Activated CD4-positive, alpha-beta T cell treated with anti-CD3 and anti-CD28 coated beads, Interleukin-2, amount 10 ng/mL, durations not matched to agents 24 days and 14 days (primary cell): ENCODE results near the gene FIGN. TPM values are rescaled to one million over a fixed set of nuclear protein-coding genes. Genes with fewer than 3 reads are reported as not detected.

Experiments used
- DNase-seq: peaks from one replicate; pipeline ENCODE4 v3.0.0; 2022
- H3K27ac Mint-ChIP-seq: one replicate; pipeline ENCODE4 v1.8.0; 2022; ENCODE audit warnings: mild to moderate bottlenecking, mixed read lengths
- H3K27me3 Mint-ChIP-seq: one replicate; pipeline ENCODE4 v1.8.0; 2022; ENCODE audit warnings: mixed read lengths
- H3K36me3 Mint-ChIP-seq: one replicate; pipeline ENCODE4 v1.8.0; 2022; ENCODE audit warnings: low read depth, mild to moderate bottlenecking, mixed read lengths
- H3K4me1 Mint-ChIP-seq: one replicate; pipeline ENCODE4 v1.8.0; 2021; ENCODE audit warnings: mixed read lengths
- H3K4me3 Mint-ChIP-seq: one replicate; pipeline ENCODE4 v1.8.0; 2022; ENCODE audit warnings: mild to moderate bottlenecking, moderate library complexity, mixed read lengths
- H3K9me3 Mint-ChIP-seq: one replicate; pipeline ENCODE4 v1.8.0; 2021; ENCODE audit warnings: mixed read lengths
- intact Hi-C: fragments of 100-400 bp; cut with micrococcal nuclease; formaldehyde crosslinking; loops from one replicate; pipeline ENCODE4 v1.15.1; 2023
- total RNA-seq: library from RNA; stranded (reverse); gene quantifications from 2 replicates; pipeline ENCODE4 v1.2.3, GENCODE V29; 2022

FIGN gene
- total RNA-seq, 1 donor from 2014 or later: not detected

DNA sequence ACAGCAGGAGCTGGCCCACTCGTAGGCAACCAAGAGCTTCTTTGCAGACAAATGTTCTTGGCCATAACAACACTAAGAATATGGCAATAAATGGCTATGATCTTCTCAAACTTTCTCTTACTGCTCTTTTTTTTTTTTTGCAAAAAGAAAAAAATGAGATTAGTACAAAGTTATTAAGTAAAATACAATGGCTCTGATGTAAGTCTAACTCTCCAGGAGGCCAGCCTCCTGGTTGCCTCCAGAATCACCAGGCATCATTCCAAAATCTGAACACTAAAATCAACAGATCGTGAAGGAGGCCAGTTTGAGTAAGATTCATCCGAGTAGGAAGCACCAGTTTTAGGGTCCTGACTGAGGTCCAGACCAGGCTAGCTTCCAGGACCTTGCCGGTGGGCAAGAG lies 20.8 kb upstream of the FIGN start:
- Mint-ChIP-seq H3K9me3 (no peaks in the 10 kb centered on the region), H3K4me1 (no peaks in the 10 kb centered on the region), H3K27me3 (no peaks in the 10 kb centered on the region), H3K36me3 (no peaks in the 10 kb centered on the region), H3K4me3 (no peak overlapping the region), H3K27ac (no peak overlapping the region)
- intact Hi-C loops: no loop called here
- DNase-seq: no peak

DNA sequence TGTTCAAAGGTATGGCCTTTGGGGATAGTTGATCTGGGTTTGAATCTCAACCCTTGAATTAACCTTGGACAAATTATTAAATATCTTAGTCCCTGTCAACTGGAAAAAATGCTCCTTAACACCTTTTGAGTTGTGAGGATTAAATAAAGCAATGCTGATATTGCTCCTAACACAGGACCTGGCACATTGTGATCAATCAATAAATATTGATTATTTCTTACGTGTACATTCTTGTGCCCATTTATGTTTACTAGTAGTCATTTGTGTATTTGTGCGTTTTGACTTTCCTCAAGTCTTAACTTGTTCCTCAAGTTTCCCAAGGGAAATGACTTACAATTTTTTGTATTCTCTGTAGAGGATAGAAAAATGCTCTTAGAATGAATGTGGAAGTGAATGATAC lies 19.6 kb upstream of the FIGN start:
- Mint-ChIP-seq H3K36me3 (no peaks in the 10 kb centered on the region), H3K4me3 (no peak overlapping the region), H3K27ac (no peak overlapping the region), H3K9me3 (no peaks in the 10 kb centered on the region), H3K4me1 (no peaks in the 10 kb centered on the region), H3K27me3 (no peaks in the 10 kb centered on the region)
- no peak for DNase-seq
- intact Hi-C loops: no loop called here

DNA sequence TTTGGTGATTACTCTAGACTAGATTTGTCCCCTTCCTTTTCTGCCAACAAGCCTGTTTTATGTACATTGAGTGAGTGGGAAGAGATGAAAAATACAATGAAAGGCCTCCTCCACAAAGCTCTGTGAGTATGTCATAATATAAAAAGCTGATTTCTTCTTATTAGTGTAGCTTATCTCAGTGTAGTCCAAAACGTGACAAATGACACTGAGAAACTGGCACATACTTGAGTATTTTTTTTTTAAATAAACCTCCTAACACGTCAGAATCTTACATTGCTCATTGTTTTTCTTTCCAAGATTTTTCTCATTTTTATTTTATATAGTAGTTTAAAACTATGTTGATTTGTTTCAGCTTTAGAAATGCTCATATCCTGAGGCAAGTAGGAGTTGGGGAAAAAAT lies 17.9 kb upstream of the FIGN start:
- Mint-ChIP-seq H3K27ac (no peak overlapping the region), H3K27me3 (no peaks in the 10 kb centered on the region), H3K36me3 (no peaks in the 10 kb centered on the region), H3K4me1 (no peaks in the 10 kb centered on the region), H3K9me3 (no peaks in the 10 kb centered on the region), H3K4me3 (no peak overlapping the region)
- intact Hi-C loops: no loop called here
- DNase-seq: no peak

DNA sequence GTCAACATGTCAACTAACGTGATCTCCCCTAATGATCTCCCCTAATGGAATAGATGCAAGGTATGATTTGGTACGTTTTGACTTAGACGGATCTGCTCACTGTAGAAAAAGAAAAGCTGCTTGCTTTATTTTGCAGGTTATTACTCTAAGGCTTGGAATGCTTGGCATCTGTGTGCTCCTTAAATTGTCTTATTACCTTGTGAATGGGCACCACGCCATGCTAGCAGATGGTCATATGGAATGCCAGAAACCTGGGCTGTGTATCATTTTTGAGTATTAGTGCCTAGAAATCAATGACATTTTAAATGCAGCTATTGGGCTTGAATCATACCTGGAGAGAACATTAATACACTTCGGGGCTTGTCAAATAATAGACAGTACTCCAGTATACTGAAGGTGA lies 16.5 kb upstream of the FIGN start:
- no peaks in the 10 kb centered on the region for H3K4me1 Mint-ChIP-seq
- no peak overlapping the region for H3K27ac Mint-ChIP-seq
- no peaks in the 10 kb centered on the region for H3K36me3 Mint-ChIP-seq
- no peak for DNase-seq
- intact Hi-C loops: no loop called here
- no peak overlapping the region for H3K4me3 Mint-ChIP-seq
- no peaks in the 10 kb centered on the region for H3K9me3 Mint-ChIP-seq
- H3K27me3 Mint-ChIP-seq: no peaks in the 10 kb centered on the region

DNA sequence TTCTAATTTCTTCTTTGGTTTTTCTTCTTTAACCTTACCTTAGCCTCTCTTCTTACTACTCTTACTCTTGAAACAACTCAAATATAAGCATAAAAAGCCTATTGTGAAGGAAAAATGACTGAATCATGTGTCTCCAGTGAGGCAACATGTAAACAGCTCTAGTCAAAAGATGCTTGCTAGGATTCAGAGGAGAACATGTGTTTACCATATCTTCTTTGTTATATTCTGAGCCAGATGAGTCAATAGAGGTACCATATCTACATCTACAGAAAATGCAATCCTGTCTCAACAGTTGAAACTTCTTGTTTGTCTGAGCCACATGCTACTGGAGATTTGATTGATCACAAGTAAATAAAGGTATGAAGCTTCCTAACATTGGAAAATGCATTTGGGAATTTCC lies 15.9 kb upstream of the FIGN start:
- no peak overlapping the region for H3K27ac Mint-ChIP-seq
- H3K4me1 Mint-ChIP-seq: no peaks in the 10 kb centered on the region

DNA sequence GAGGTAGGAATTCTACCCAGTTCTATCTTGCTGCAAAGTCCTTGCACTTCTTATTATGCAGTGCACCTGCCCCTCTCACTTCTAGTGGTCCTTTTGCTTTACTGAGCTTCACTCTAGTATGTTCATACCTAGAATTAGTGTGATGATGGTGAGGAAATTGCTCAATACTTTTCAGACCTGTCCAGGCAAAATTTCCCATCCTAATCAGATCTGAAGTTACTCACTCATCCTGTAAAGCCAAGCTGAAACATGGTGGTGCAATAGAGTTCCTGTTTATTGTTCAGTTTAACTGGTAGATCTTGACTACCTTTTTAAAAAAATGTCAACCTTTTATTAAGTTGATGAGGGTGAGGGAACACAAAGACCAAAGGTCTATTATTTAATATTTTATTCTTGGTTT lies 12.6 kb upstream of the FIGN start:
- H3K27ac Mint-ChIP-seq: no peak overlapping the region
- H3K4me1 Mint-ChIP-seq: no peaks in the 10 kb centered on the region
- no peak overlapping the region for H3K4me3 Mint-ChIP-seq
- intact Hi-C loops: no loop called here
- H3K9me3 Mint-ChIP-seq: no peaks in the 10 kb centered on the region
- H3K27me3 Mint-ChIP-seq: no peaks in the 10 kb centered on the region
- H3K36me3 Mint-ChIP-seq: no peaks in the 10 kb centered on the region
- no peak for DNase-seq

More for the DNA sequence above, 15.9 kb upstream of the FIGN start:
- DNase-seq: no peak
- Mint-ChIP-seq H3K27me3 (no peaks in the 10 kb centered on the region), H3K9me3 (no peaks in the 10 kb centered on the region), H3K36me3 (no peaks in the 10 kb centered on the region), H3K4me3 (no peak overlapping the region)
- intact Hi-C loops: no loop called here

DNA sequence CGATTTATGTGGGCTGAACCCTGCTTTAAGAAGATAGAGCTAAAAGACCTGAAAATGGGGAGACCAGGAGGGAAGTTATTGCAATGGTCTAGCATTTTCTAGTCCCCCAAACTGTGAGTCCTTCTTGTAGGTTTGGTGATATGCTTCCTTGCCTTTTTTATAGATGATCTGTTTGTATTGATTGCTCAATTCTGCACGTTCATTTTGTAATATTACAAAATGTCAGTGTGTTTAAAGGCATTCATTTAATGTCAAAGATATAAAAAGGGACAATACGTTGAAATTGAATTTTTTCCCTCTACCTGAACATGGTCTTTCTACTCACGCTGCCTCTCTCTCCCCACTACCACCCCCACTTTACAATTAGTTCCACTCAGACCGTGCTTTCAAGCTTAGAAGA lies 5.6 kb upstream of the FIGN start:
- Mint-ChIP-seq H3K36me3 (no peaks in the 10 kb centered on the region), H3K9me3 (no peaks in the 10 kb centered on the region), H3K27ac (no peak overlapping the region), H3K27me3 (peaks cover 7% of the 10 kb centered on the region), H3K4me1 (no peaks in the 10 kb centered on the region), H3K4me3 (no peak overlapping the region)
- DNase-seq: no peak
- intact Hi-C loops: no loop called here

DNA sequence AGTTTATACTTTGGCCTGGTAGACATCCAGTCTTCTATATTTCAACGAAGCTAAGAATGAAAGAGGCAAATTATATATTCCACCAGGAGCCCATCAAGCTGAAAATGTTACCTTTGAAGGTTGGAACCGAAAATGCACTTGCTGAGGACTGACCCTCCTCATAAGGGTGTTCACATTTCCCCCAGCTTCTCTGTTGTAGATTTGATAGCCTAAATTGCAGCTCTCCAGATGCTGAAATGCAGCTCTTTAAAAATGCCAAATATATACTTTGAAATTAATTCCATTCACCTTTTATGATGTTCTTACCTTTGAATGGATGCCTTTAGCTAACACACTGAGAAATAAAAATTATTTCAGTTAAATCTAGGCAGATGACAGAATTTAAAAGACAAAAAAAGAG lies 1.8 kb upstream of the FIGN start:
- Mint-ChIP-seq H3K4me3 (no peak overlapping the region), H3K4me1 (no peaks in the 10 kb centered on the region), H3K27ac (no peak overlapping the region), H3K36me3 (peaks cover 2% of the 10 kb centered on the region), H3K27me3 (peaks cover 23% of the 10 kb centered on the region), H3K9me3 (no peaks in the 10 kb centered on the region)
- DNase-seq: no peak
- intact Hi-C loops: no loop called here

DNA sequence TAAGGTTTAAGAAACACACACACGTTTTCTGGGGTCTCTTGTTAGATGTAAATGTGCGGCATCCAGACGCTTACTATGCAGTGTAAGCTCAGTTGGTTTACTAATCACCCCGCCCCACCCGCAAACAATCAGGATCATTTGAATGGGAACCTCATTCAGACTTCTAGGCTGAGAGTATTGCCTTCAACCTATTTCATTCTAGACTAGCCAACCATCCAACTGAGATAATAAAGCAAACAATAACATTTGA lies 1.3 kb upstream of the FIGN start:
- Mint-ChIP-seq H3K9me3 (no peaks in the 10 kb centered on the region), H3K4me1 (no peaks in the 10 kb centered on the region), H3K27ac (no peak overlapping the region), H3K4me3 (no peak overlapping the region), H3K36me3 (peaks cover 2% of the 10 kb centered on the region), H3K27me3 (peaks cover 23% of the 10 kb centered on the region)
- no peak for DNase-seq
- intact Hi-C loops: no loop called here

DNA sequence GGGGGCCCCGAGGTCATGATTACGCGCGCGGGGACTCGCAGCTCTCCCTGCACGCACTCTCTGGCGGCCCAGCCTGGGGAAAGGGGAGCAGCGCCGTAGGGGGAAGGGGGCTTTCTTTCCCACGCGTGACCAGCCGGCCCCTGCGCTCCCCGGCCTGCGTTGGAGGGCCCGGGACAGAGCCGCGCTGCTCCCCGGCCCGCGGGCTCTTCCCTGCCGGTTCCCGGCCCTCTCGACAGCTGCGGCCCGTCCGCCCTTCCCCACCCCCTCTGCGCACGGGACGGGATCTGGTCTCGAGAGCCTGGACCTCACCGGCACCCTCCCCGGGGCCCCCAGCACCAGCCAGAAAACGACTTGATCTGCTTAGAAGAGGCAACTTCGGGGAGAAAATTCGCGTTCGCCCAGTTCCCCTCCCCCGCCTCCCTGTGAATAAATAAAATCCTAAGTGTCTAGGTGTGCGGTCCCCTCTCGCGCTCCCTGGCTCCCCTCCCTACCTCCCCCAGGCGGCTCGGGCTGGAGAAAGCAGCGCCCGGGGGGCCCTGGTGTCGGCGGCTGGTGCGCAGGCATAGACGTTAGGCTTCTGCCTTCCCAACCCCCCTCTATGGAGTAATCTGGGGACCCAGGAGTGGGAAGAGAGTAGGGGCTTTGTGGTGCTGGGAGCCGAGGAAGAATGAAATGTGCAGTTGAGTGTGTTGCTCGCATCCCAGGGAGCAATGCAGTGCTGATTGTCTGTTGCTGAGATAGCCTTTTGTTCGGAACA lies 803 bp upstream of the FIGN start:
- intact Hi-C loops: no loop called here
- H3K27me3 Mint-ChIP-seq: peaks cover 23% of the 10 kb centered on the region
- no peaks in the 10 kb centered on the region for H3K4me1 Mint-ChIP-seq
- no peak overlapping the region for H3K4me3 Mint-ChIP-seq
- no peak overlapping the region for H3K27ac Mint-ChIP-seq
- H3K9me3 Mint-ChIP-seq: no peaks in the 10 kb centered on the region
- peaks cover 2% of the 10 kb centered on the region for H3K36me3 Mint-ChIP-seq
- DNase-seq: no peak

DNA sequence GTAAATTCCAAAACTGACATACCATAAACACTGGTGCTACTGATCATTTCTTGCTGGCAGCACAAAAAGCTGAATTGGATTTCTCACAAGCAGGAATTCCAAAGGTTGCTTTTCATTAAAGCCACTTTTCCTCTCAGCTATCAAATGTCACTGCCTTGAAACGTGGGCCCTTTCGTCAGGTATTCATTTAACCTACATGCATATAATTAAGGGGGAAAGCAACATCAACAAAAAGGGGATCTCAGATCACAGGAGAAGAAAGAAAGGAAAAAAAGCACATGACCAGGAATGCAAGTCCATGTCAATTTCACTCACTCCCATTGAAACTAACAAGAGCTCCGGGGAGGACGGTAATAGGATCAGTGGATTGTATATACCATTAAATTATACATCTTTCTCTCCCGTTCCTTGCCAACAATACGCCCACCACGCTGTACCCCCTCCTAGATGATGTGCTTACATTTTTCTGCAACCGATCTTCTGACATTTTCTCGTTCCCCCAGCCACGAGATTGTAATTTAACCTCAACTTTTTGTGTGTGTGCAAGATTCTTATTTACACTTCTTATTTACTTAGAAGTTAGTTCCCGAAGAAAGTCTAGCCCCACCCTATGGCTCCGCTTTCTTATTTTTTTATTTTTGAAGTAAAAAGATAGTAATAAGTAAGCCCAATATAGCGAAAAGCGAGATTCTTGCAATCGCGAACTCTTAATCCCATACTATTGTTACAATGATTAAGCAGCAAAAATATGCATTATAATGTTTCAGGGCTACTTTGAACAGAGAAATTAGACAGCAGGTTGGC lies 725 bp downstream of the FIGN start:
- peaks cover 2% of the 10 kb centered on the region for H3K36me3 Mint-ChIP-seq
- intact Hi-C loops: no loop called here
- H3K27ac Mint-ChIP-seq: no peak overlapping the region
- peaks cover 23% of the 10 kb centered on the region for H3K27me3 Mint-ChIP-seq
- DNase-seq: no peak
- H3K4me1 Mint-ChIP-seq: no peaks in the 10 kb centered on the region
- H3K4me3 Mint-ChIP-seq: no peak overlapping the region
- no peaks in the 10 kb centered on the region for H3K9me3 Mint-ChIP-seq

DNA sequence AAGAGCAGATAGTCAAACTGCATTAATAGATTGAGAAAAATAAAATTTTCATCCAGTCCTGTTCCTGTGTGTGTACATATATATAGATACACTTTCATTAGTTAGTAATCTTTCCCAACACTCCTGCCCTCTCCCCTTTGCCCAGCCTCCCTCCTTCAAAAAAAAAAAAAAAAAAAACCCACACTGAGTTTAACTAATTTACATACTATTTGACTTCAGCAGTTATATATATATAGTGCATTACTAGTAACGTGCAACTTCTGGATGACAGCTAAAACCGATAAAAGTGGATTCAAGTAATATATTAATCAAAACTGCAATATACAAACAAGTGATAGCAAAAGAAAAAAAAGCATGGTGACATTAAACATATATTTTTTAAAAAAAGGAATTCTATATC lies 1.4 kb downstream of the FIGN start:
- Mint-ChIP-seq H3K4me3 (no peak overlapping the region), H3K27me3 (peaks cover 23% of the 10 kb centered on the region), H3K36me3 (peaks cover 2% of the 10 kb centered on the region), H3K4me1 (no peaks in the 10 kb centered on the region), H3K9me3 (no peaks in the 10 kb centered on the region), H3K27ac (no peak overlapping the region)
- no peak for DNase-seq
- intact Hi-C loops: no loop called here

DNA sequence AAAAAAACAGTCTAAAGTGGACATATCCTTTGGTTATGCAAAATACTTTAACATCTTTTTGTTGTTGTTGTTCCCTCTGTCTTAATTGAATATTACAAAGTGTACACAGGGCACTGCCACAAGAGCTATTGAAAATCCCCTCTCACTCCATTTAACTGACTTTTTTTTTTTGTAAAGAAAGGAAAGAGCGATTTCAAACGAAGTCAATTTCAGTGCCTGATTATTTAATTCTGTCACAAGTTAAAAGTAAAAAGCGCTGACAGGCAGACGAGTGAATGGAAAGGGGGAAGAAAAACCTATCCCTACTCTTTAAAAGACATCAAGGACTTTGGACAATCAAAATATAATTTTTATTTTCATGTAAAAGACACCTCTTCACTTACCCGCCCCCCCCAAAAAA lies 1.9 kb downstream of the FIGN start:
- no peaks in the 10 kb centered on the region for H3K9me3 Mint-ChIP-seq
- no peak overlapping the region for H3K4me3 Mint-ChIP-seq
- intact Hi-C loops: no loop called here
- peaks cover 2% of the 10 kb centered on the region for H3K36me3 Mint-ChIP-seq
- no peaks in the 10 kb centered on the region for H3K4me1 Mint-ChIP-seq
- H3K27me3 Mint-ChIP-seq: peaks cover 23% of the 10 kb centered on the region
- H3K27ac Mint-ChIP-seq: no peak overlapping the region
- no peak for DNase-seq

DNA sequence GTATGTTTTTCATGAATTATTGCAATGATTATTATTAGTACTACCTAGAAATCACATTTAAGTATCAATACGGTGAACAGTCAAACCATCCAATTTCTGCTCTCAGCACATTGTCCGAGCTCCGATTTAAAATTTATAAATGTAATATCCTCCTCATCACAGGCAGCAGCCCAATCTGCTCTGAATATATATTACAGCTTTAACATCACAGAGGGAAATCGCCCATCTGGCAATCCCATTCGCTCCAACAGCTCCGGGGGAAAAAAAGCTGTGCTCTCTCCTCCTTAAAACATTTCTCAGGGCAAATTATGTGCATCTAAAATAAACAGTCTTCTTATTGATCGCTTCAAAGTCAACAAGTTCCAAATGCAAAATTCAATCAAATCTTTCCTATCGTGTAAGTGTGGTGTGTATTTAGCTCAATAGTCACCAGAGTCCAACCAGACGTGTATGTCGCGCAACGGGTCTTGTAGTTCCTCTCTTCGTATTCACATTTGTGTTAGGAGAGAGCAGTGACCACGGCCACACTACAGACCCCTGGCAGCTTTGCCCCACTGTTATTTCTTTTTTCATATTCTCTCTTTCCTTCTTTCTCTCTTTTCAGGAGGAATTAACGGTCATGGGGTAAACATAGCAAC lies 2.4 kb downstream of the FIGN start:
- Mint-ChIP-seq H3K36me3 (peaks cover 2% of the 10 kb centered on the region), H3K4me1 (no peaks in the 10 kb centered on the region), H3K27me3 (peaks cover 23% of the 10 kb centered on the region), H3K9me3 (no peaks in the 10 kb centered on the region), H3K4me3 (no peak overlapping the region), H3K27ac (no peak overlapping the region)
- intact Hi-C loops: no loop called here
- DNase-seq: no peak
